SK-N-SH treated with all-trans-retinoic acid at 6 μM for 48 hours (cell line): ENCODE data around the gene PHYHIPL.

ENCODE experiments used
- ARNTL ChIP-seq: fragments of 450-650 bp; formaldehyde crosslinking; IDR thresholded peaks from 2 replicates; pipeline ENCODE4 v1.5.0; 2020; ENCODE audit warnings: low read depth, mild to moderate bottlenecking, moderate library complexity, borderline replicate concordance
- CSDC2 ChIP-seq: fragments of 250-450 bp; sonication (Bioruptor Pico); IDR thresholded peaks from 2 replicates; pipeline ENCODE4 v1.5.0; 2020; ENCODE audit warnings: mild to moderate bottlenecking, moderate library complexity
- PPARA ChIP-seq: fragments of 250-450 bp; sonication (Bioruptor Pico); IDR thresholded peaks from 2 replicates; pipeline ENCODE4 v1.5.0; 2020; ENCODE audit warnings: mild to moderate bottlenecking, borderline replicate concordance
- RARB ChIP-seq: fragments of 250-450 bp; sonication (Bioruptor Pico); IDR thresholded peaks from 2 replicates; pipeline ENCODE4 v1.8.0; 2021; ENCODE audit warnings: mild to moderate bottlenecking, moderate library complexity
- TCF4 ChIP-seq: fragments of 250-450 bp; sonication (Bioruptor Pico); IDR thresholded peaks from 2 replicates; pipeline ENCODE4 v1.8.0; 2021; ENCODE audit warnings: mild to moderate bottlenecking, moderate library complexity, borderline replicate concordance
- TOX ChIP-seq: fragments of 250-450 bp; sonication (Bioruptor Pico); IDR thresholded peaks from 2 replicates; pipeline ENCODE4 v1.8.0; 2021; ENCODE audit warnings: mild to moderate bottlenecking, moderate library complexity, borderline replicate concordance
- ZFP30 ChIP-seq: fragments of 450-650 bp; formaldehyde crosslinking; IDR thresholded peaks from 2 replicates; pipeline ENCODE4 v1.5.0; 2022; ENCODE audit warnings: mild to moderate bottlenecking, moderate library complexity
- ZNF70 ChIP-seq: fragments of 450-650 bp; formaldehyde crosslinking; IDR thresholded peaks from 2 replicates; pipeline ENCODE4 v1.5.0; 2020; ENCODE audit warnings: mild to moderate bottlenecking, moderate library complexity
- TF ChIP-seq, protein P1 (sequence below): fragments of 250-450 bp; sonication (Bioruptor Pico); IDR thresholded peaks from 2 replicates; pipeline ENCODE4 v1.8.0; 2020; ENCODE audit warnings: mild to moderate bottlenecking, moderate library complexity, borderline replicate concordance
- TF ChIP-seq, protein P2 (sequence below): fragments of 250-450 bp; sonication (Bioruptor Pico); IDR thresholded peaks from 2 replicates; pipeline ENCODE4 v1.5.1; 2021; ENCODE audit warnings: mild to moderate bottlenecking, moderate library complexity
- TF ChIP-seq, protein P3 (sequence below): fragments of 250-450 bp; sonication (Bioruptor Pico); IDR thresholded peaks from 2 replicates; pipeline ENCODE4 v1.5.1; 2020; ENCODE audit warnings: low read depth, mild to moderate bottlenecking, moderate library complexity

GRCh38 chr10:59252491-59252890 is 76.0 kb downstream of the PHYHIPL start:
- TF ChIP-seq TOX (CRISPR knock-in tag), result no peak
- TF ChIP-seq, protein P1, sequence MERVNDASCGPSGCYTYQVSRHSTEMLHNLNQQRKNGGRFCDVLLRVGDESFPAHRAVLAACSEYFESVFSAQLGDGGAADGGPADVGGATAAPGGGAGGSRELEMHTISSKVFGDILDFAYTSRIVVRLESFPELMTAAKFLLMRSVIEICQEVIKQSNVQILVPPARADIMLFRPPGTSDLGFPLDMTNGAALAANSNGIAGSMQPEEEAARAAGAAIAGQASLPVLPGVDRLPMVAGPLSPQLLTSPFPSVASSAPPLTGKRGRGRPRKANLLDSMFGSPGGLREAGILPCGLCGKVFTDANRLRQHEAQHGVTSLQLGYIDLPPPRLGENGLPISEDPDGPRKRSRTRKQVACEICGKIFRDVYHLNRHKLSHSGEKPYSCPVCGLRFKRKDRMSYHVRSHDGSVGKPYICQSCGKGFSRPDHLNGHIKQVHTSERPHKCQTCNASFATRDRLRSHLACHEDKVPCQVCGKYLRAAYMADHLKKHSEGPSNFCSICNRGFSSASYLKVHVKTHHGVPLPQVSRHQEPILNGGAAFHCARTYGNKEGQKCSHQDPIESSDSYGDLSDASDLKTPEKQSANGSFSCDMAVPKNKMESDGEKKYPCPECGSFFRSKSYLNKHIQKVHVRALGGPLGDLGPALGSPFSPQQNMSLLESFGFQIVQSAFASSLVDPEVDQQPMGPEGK, result no peak
- no peak for TF ChIP-seq ARNTL (CRISPR knock-in tag)
- TF ChIP-seq, protein P2, sequence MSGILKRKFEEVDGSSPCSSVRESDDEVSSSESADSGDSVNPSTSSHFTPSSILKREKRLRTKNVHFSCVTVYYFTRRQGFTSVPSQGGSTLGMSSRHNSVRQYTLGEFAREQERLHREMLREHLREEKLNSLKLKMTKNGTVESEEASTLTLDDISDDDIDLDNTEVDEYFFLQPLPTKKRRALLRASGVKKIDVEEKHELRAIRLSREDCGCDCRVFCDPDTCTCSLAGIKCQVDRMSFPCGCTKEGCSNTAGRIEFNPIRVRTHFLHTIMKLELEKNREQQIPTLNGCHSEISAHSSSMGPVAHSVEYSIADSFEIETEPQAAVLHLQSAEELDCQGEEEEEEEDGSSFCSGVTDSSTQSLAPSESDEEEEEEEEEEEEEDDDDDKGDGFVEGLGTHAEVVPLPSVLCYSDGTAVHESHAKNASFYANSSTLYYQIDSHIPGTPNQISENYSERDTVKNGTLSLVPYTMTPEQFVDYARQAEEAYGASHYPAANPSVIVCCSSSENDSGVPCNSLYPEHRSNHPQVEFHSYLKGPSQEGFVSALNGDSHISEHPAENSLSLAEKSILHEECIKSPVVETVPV (CRISPR knock-in tag), result no peak
- TF ChIP-seq ZFP30, result no peak
- no peak for TF ChIP-seq PPARA (CRISPR knock-in tag)
- TF ChIP-seq CSDC2 (CRISPR knock-in tag), result no peak
- TF ChIP-seq, protein P3, sequence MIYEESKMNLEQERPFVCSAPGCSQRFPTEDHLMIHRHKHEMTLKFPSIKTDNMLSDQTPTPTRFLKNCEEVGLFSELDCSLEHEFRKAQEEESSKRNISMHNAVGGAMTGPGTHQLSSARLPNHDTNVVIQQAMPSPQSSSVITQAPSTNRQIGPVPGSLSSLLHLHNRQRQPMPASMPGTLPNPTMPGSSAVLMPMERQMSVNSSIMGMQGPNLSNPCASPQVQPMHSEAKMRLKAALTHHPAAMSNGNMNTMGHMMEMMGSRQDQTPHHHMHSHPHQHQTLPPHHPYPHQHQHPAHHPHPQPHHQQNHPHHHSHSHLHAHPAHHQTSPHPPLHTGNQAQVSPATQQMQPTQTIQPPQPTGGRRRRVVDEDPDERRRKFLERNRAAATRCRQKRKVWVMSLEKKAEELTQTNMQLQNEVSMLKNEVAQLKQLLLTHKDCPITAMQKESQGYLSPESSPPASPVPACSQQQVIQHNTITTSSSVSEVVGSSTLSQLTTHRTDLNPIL, result no peak
- no peak for TF ChIP-seq ZNF70
- TF ChIP-seq TCF4 (CRISPR knock-in tag), result no peak
- no peak for TF ChIP-seq RARB (CRISPR knock-in tag)
